Endodermal cell (in vitro differentiated cells): ENCODE results near the gene KRTAP1-4. TPM values are rescaled to one million over a fixed set of nuclear protein-coding genes. Genes with fewer than 3 reads are reported as not detected.

Experiments used
- DNase-seq: peaks from one replicate; pipeline ENCODE4 v3.0.0-alpha.2; 2017
- H3K27ac ChIP-seq: 2 replicates; pipeline ENCODE4 v1.5.1; 2013; ENCODE audit warnings: mild to moderate bottlenecking, low read depth, low read length, moderate library complexity
- H3K27me3 ChIP-seq: 2 replicates; pipeline ENCODE4 v1.6.1; 2013; ENCODE audit warnings: mild to moderate bottlenecking, low read length, moderate library complexity; ENCODE audit not compliant: insufficient read depth, control insufficient read depth, poor library complexity, severe bottlenecking
- H3K36me3 ChIP-seq: 2 replicates; pipeline ENCODE4 v1.7.0; 2013; ENCODE audit warnings: mild to moderate bottlenecking, low read length, moderate library complexity; ENCODE audit not compliant: control insufficient read depth, insufficient read depth
- H3K4me1 ChIP-seq: one replicate; pipeline ENCODE4 v1.7.0; 2013; ENCODE audit warnings: low read length; ENCODE audit not compliant: control insufficient read depth, insufficient read depth
- H3K4me3 ChIP-seq: 2 replicates; pipeline ENCODE4 v1.5.1; 2013; ENCODE audit warnings: mild to moderate bottlenecking, low read length, moderate library complexity
- H3K9ac ChIP-seq: 2 replicates; pipeline ENCODE4 v1.6.1; 2013; ENCODE audit warnings: mild to moderate bottlenecking, low read length, moderate library complexity; ENCODE audit not compliant: poor library complexity, severe bottlenecking; ENCODE audit errors: extremely low read depth
- H3K9me3 ChIP-seq: 2 replicates; pipeline ENCODE4 v1.6.1; 2013; ENCODE audit warnings: mild to moderate bottlenecking, low read length, moderate library complexity; ENCODE audit not compliant: control insufficient read depth
- H3K27ac Mint-ChIP-seq: 2 replicates; pipeline ENCODE4 v1.8.0; 2020; ENCODE audit warnings: mixed read lengths
- H3K27me3 Mint-ChIP-seq: 2 replicates; pipeline ENCODE4 v1.8.0; 2021; ENCODE audit warnings: mild to moderate bottlenecking, mixed read lengths; ENCODE audit not compliant: insufficient read depth
- H3K36me3 Mint-ChIP-seq: 2 replicates; pipeline ENCODE4 v1.8.0; 2020; ENCODE audit warnings: low read depth, mixed read lengths
- H3K4me1 Mint-ChIP-seq: 2 replicates; pipeline ENCODE4 v1.8.0; 2020; ENCODE audit warnings: mixed read lengths
- H3K4me3 Mint-ChIP-seq: 2 replicates; pipeline ENCODE4 v1.8.0; 2020; ENCODE audit warnings: mild to moderate bottlenecking, moderate library complexity, mixed read lengths
- H3K9me3 Mint-ChIP-seq: 2 replicates; pipeline ENCODE4 v1.8.0; 2020; ENCODE audit warnings: mild to moderate bottlenecking, mixed read lengths
- CTCF ChIP-seq: fragments of 200-600 bp; sonication (generic); conservative IDR thresholded peaks from 2 replicates; pipeline ENCODE4 v1.5.0; 2021; ENCODE audit warnings: antibody characterized with exemption, mild to moderate bottlenecking
- WGBS, 2 experiments: methylation state at CpG; one replicate each; pipeline versions ENCODE4 v1.1.5 to v1.1.7; 2013; ENCODE audit warnings: missing lambda C conversion rate in 2 of 2, mixed read lengths in 1 of 2; ENCODE audit not compliant: insufficient coverage in 1 of 2, insufficient read length in 1 of 2; 5-methylcytosine and 5-hydroxymethylcytosine counted together
- total RNA-seq, 2 donors: library from RNA; stranded (reverse); fragmentation: NEBNext Ultra II Directional in 1 of 2; extraction: Animal tissue kit (Norgen Biotek cat#: 25700) in 1 of 2; gene quantifications; 2 replicates in 1 of 2; 3 replicates in 1 of 2; pipeline ENCODE4 v1.2.1, GENCODE V29; 2021

The KRTAP1-4 gene
- total RNA-seq, 2 donors from 2014 or later, result not detected

- no peak for DNase-seq
Observed at GRCh38 chr17:41024697-41025096, 5.3 kb downstream of the KRTAP1-4 start.

GRCh38 chr17:41020336-41020735 lies 9.7 kb downstream of the KRTAP1-4 start:
- Histone ChIP-seq H3K27ac (no peak overlapping the region), H3K36me3 (no peaks in the 10 kb centered on the region), H3K9me3 (no peaks in the 10 kb centered on the region), H3K9ac (no peak overlapping the region), H3K4me1 (no peaks in the 10 kb centered on the region), H3K27me3 (no peaks in the 10 kb centered on the region), H3K4me3 (no peak overlapping the region)
- Mint-ChIP-seq H3K27me3 (peaks cover 2% of the 10 kb centered on the region), H3K27ac (no peak overlapping the region), H3K4me3 (no peak overlapping the region), H3K36me3 (no peaks in the 10 kb centered on the region), H3K9me3 (no peaks in the 10 kb centered on the region), H3K4me1 (peaks cover 3% of the 10 kb centered on the region)
- no peak for DNase-seq
- no peak for TF ChIP-seq CTCF

More at GRCh38 chr17:41024697-41025096, 5.3 kb downstream of the KRTAP1-4 start:
- Mint-ChIP-seq H3K27me3 (peaks cover 2% of the 10 kb centered on the region), H3K36me3 (no peaks in the 10 kb centered on the region), H3K4me1 (no peaks in the 10 kb centered on the region), H3K27ac (no peak overlapping the region), H3K9me3 (no peaks in the 10 kb centered on the region), H3K4me3 (no peak overlapping the region)
- Histone ChIP-seq H3K9ac (no peak overlapping the region), H3K4me3 (no peak overlapping the region), H3K27me3 (no peaks in the 10 kb centered on the region), H3K9me3 (no peaks in the 10 kb centered on the region), H3K36me3 (no peaks in the 10 kb centered on the region), H3K4me1 (no peaks in the 10 kb centered on the region), H3K27ac (no peak overlapping the region)
- 83 to 96% methylated on average over 2 to 3 of the region's 3 CpGs for WGBS, 2 experiments
- TF ChIP-seq CTCF, result no peak

- Histone ChIP-seq H3K27ac (no peak overlapping the region), H3K9me3 (no peaks in the 10 kb centered on the region), H3K4me1 (no peaks in the 10 kb centered on the region), H3K36me3 (no peaks in the 10 kb centered on the region), H3K27me3 (no peaks in the 10 kb centered on the region), H3K9ac (no peak overlapping the region), H3K4me3 (no peak overlapping the region)
- Mint-ChIP-seq H3K4me1 (peaks cover 3% of the 10 kb centered on the region), H3K27me3 (no peaks in the 10 kb centered on the region), H3K27ac (no peak overlapping the region), H3K36me3 (no peaks in the 10 kb centered on the region), H3K9me3 (no peaks in the 10 kb centered on the region), H3K4me3 (no peak overlapping the region)
- no peak for DNase-seq
- TF ChIP-seq CTCF, result no peak
- WGBS, 2 experiments, result 92 to 100% methylated on average over 2 to 3 of the region's 3 CpGs
Observed at GRCh38 chr17:41019415-41019814, 10.6 kb downstream of the KRTAP1-4 start.
